Upper lobe of right lung (tissue), 1 donor: Measurements from ENCODE around the gene LRMDA. TPM values are rescaled to one million over a fixed set of nuclear protein-coding genes. Genes with fewer than 3 reads are reported as not detected.

Source experiments
- ATAC-seq: fragments of 200-7000 bp; cut with Tn5 transposase; one replicate; pipeline ENCODE4 v1.9.1; 2020; ENCODE audit warnings: mild to moderate bottlenecking, moderate library complexity
- DNase-seq: peaks from one replicate; pipeline ENCODE4 v3.0.0-alpha.2; 2020
- H3K27ac ChIP-seq: fragments of 200-600 bp; one replicate; pipeline ENCODE4 v1.8.0; 2022
- H3K27me3 ChIP-seq: fragments of 200-600 bp; one replicate; pipeline ENCODE4 v1.8.0; 2022; ENCODE audit warnings: mild to moderate bottlenecking
- H3K36me3 ChIP-seq: fragments of 200-600 bp; one replicate; pipeline ENCODE4 v1.8.0; 2022
- H3K4me1 ChIP-seq: fragments of 200-600 bp; one replicate; pipeline ENCODE4 v1.8.0; 2022
- H3K4me3 ChIP-seq: fragments of 200-600 bp; one replicate; pipeline ENCODE4 v1.8.0; 2022; ENCODE audit warnings: mild to moderate bottlenecking
- H3K9me3 ChIP-seq: fragments of 200-600 bp; one replicate; pipeline ENCODE4 v1.8.0; 2022
- intact Hi-C: fragments of 100-400 bp; cut with DNase I; formaldehyde crosslinking; loops from one replicate; pipeline ENCODE4 v1.11.0; 2022
- total RNA-seq: library from RNA; stranded (reverse); fragmentation: NEBNext Ultra II Directional; extraction: Animal tissue kit (Norgen Biotek cat#: 25700); gene quantifications from one replicate; pipeline ENCODE4 v1.2.1, GENCODE V29; 2021
- TF ChIP-seq, protein P1 (sequence below): fragments of 200-600 bp; IDR thresholded peaks from one replicate; pipeline ENCODE4 v1.8.0; 2022; ENCODE audit warnings: antibody characterized with exemption
- donor health status: DM: no; HTN: yes; CAD: no; lungs with severe emphysema.

The LRMDA gene
- total RNA-seq, 1 donor from 2014 or later: 20.0 TPM

DNA sequence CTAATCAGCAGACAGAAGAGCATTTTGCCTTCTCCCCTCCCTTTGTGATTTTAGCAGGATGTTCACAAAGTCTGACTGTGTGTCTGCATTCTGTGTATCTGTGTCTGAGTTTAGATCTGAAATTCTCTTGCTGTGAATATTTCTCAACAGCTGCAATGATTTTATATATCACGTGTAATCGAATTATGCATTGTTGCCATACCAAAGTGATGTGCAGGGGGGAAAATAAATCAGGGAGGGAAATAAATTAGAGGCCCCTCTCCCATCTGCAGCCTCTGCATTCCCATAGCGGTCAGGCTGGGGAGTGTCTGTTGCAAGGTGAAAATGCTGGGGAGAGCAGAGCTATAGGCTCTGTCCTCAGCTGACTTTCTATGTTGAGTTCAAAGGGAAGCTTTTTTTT lies 209.0 kb downstream of the LRMDA start:
- no peaks in the 10 kb centered on the region for H3K27me3 ChIP-seq
- intact Hi-C loops: no loop called here
- DNase-seq (no peak), ATAC-seq (no peak)
- no peak overlapping the region for H3K27ac ChIP-seq
- TF ChIP-seq, protein P1, sequence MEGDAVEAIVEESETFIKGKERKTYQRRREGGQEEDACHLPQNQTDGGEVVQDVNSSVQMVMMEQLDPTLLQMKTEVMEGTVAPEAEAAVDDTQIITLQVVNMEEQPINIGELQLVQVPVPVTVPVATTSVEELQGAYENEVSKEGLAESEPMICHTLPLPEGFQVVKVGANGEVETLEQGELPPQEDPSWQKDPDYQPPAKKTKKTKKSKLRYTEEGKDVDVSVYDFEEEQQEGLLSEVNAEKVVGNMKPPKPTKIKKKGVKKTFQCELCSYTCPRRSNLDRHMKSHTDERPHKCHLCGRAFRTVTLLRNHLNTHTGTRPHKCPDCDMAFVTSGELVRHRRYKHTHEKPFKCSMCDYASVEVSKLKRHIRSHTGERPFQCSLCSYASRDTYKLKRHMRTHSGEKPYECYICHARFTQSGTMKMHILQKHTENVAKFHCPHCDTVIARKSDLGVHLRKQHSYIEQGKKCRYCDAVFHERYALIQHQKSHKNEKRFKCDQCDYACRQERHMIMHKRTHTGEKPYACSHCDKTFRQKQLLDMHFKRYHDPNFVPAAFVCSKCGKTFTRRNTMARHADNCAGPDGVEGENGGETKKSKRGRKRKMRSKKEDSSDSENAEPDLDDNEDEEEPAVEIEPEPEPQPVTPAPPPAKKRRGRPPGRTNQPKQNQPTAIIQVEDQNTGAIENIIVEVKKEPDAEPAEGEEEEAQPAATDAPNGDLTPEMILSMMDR: no peak
- H3K9me3 ChIP-seq: no peaks in the 10 kb centered on the region
- H3K4me1 ChIP-seq: no peaks in the 10 kb centered on the region
- H3K4me3 ChIP-seq: no peak overlapping the region
- no peaks in the 10 kb centered on the region for H3K36me3 ChIP-seq

DNA sequence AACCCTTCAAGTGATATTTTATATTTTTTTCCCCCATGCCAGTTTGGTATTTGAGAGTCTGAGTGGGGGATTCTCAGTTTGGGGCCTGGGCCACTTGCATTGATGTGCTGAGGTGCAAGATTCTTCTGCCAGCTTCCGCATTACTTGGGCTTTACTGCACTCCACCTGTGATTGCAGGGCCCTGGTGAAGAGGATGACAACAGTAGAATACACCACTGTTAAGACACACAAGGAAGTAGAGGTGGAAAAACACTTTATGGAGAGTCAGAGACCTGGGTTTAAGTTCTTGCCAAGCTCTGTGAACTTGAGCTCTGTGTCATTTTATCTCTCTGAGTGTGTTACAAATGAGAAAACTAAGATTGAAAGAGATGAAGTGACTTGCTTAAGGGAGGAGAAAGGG lies 209.4 kb downstream of the LRMDA start:
- Histone ChIP-seq H3K27ac (peak overlapping the region; percentile 53), H3K9me3 (no peaks in the 10 kb centered on the region), H3K4me3 (no peak overlapping the region), H3K27me3 (no peaks in the 10 kb centered on the region), H3K36me3 (no peaks in the 10 kb centered on the region), H3K4me1 (no peaks in the 10 kb centered on the region)
- peak; percentile 88 for ATAC-seq
- no peak for DNase-seq
- intact Hi-C loops: no loop called here
- TF ChIP-seq, protein P1: no peak

DNA sequence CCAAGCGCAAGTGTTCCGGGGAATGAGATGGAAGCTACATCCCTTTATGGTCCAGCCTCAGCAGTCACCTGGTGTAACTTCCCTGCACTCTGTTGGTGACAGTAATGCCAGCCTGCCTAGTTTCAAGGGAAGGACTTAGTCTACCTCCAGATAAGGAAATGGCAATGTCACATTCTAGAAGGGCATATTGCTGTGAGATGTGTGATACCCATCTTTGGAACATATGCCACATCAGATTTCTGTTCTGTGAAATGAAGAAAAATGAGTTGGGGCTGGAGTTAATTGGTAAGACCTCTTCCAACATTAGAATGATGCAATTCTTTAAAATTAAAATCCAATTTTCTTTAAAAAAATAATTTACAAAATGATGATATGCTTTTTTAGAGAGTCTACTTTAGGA lies 212.0 kb downstream of the LRMDA start:
- no peaks in the 10 kb centered on the region for H3K9me3 ChIP-seq
- TF ChIP-seq, protein P1: no peak
- no peak for ATAC-seq
- no peak overlapping the region for H3K4me3 ChIP-seq
- H3K36me3 ChIP-seq: no peaks in the 10 kb centered on the region
- no peaks in the 10 kb centered on the region for H3K4me1 ChIP-seq
- H3K27ac ChIP-seq: no peak overlapping the region
- no peaks in the 10 kb centered on the region for H3K27me3 ChIP-seq
- intact Hi-C loops: no loop called here
- no peak for DNase-seq

DNA sequence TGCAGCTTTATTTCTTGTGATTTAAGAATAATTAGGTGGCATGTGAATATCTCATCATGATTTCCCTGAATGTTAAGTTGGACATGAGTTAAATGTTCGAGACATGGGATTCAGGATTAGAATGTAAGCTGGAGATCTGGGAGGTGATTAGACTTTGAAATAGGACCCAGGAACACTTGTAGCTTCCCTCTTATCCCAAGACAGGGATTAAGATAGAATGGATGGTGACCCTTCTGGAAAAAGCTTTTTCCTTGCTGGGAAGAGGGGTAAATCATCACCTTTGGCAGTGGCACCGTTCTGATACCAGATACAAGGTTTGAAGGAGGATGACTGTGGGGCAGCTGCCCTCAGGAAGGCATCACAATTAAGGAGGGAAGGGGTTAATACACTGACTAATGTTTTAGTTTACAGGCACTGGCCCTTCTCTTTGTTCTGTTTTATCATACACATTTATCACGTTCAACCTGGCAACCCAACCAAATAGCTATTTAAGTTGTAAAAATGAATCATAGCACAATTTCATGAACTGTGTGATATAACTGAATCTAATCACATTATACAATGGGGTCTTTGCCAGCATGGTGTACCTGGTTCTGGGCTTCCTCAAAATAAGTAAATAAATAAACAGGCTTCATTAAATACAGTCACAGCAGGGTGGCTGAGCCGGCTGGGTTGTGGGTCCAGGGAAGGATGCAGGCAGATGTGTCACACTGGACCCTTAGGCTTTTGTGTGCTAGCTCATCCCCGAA lies 212.7 kb downstream of the LRMDA start:
- Histone ChIP-seq H3K27me3 (no peaks in the 10 kb centered on the region), H3K27ac (no peak overlapping the region), H3K4me1 (no peaks in the 10 kb centered on the region), H3K9me3 (no peaks in the 10 kb centered on the region), H3K36me3 (no peaks in the 10 kb centered on the region), H3K4me3 (no peak overlapping the region)
- intact Hi-C loops: no loop called here
- no peak for DNase-seq
- ATAC-seq: no peak
- TF ChIP-seq, protein P1: no peak

DNA sequence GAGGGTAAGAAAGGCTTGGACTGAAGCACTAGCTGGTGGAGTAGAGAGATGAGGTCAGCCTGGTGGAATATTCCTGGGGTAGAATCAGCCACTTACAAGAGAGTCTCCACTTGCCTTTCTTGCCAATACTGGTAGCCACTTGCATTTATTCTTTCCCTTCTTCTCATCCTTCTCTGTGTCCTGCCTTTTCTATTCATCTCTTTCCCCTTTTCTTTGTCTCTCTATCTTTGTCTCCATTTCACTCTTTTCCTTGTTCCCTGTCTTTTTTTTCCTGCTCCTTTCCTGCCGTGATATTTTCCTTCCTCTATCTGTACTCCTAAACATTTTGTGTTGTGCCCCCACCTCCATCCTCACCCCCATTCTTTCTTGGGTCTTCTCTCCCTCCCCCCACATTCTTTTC lies 214.3 kb downstream of the LRMDA start:
- Histone ChIP-seq H3K36me3 (no peaks in the 10 kb centered on the region), H3K27me3 (no peaks in the 10 kb centered on the region), H3K4me3 (no peak overlapping the region), H3K9me3 (no peaks in the 10 kb centered on the region), H3K4me1 (no peaks in the 10 kb centered on the region), H3K27ac (no peak overlapping the region)
- intact Hi-C loops: no loop called here
- DNase-seq (no peak), ATAC-seq (no peak)
- TF ChIP-seq, protein P1: no peak
